Measurements from ENCODE around the gene FOXE1. TPM values are rescaled to one million over a fixed set of nuclear protein-coding genes. Genes with fewer than 3 reads are reported as not detected.

FOXE1 gene
- total and polyA plus RNA-seq, 2 donors (not counting 1 experiment from before 2014, with no cell fraction given), result 2.0 TPM; not detected in 1

DNA sequence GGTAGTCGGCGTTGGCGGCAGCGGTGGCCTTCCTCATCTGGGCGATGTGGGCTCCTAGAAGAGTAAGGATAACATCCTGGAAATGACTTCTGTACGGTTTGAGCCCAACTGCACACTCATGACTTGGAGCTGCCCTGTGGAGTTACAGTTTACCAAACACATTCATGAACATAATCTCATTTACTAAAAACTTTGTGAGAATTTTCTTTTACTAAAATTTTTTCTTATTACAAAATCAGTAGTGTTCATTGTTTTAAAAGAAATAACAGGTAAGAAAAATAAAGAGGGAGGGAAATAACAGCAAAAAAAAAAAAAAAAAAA, 5.3 kb downstream of the FOXE1 start:
- Histone ChIP-seq H2AFZ (ENCODE audit: low read length) (no peak overlapping the region), H3K27ac (ENCODE audit: insufficient read depth, low read length) (no peak overlapping the region), H3K4me1 (ENCODE audit: control insufficient read depth, extremely low read depth, insufficient read depth, low read length) (no peaks in the 10 kb centered on the region), H4K20me1 (ENCODE audit: control insufficient read depth, extremely low read depth, insufficient read depth, low read length) (no peaks in the 10 kb centered on the region), H3K4me3 (replicated peaks in 1 of 4; ENCODE audit: control extremely low read depth in 1 of 4, insufficient read depth in 1 of 4, low read depth in 3 of 4, low read length in 4 of 4) (no peak overlapping the region), H3K9me3 (ENCODE audit: control insufficient read depth, insufficient read depth, low read depth, low read length) (no peaks in the 10 kb centered on the region), H3K36me3 (ENCODE audit: control insufficient read depth, insufficient read depth, low read length) (no peaks in the 10 kb centered on the region), H3K9ac (ENCODE audit: insufficient read depth, low read length) (no peak overlapping the region), H3K27me3 (ENCODE audit: control insufficient read depth, insufficient read depth, low read length) (peaks cover 72% of the 10 kb centered on the region), H3K4me2 (ENCODE audit: extremely low read depth, insufficient read depth, low read length) (no peak overlapping the region), H3K79me2 (ENCODE audit: control insufficient read depth, insufficient read depth, low read length) (no peaks in the 10 kb centered on the region)
- DNase-seq (ENCODE audit: low read depth in 2 of 2), result no peak
- peak; percentile 55 for TF ChIP-seq EZH2 (IDR thresholded peaks at IDR 0.05; ENCODE audit: low read length, missing control alignments)
- TF ChIP-seq, protein P1, sequence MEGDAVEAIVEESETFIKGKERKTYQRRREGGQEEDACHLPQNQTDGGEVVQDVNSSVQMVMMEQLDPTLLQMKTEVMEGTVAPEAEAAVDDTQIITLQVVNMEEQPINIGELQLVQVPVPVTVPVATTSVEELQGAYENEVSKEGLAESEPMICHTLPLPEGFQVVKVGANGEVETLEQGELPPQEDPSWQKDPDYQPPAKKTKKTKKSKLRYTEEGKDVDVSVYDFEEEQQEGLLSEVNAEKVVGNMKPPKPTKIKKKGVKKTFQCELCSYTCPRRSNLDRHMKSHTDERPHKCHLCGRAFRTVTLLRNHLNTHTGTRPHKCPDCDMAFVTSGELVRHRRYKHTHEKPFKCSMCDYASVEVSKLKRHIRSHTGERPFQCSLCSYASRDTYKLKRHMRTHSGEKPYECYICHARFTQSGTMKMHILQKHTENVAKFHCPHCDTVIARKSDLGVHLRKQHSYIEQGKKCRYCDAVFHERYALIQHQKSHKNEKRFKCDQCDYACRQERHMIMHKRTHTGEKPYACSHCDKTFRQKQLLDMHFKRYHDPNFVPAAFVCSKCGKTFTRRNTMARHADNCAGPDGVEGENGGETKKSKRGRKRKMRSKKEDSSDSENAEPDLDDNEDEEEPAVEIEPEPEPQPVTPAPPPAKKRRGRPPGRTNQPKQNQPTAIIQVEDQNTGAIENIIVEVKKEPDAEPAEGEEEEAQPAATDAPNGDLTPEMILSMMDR (conservative IDR thresholded peaks at IDR 0.05 in 1 of 2, IDR thresholded peaks at IDR 0.05 in 1 of 2; ENCODE audit: low read depth in 1 of 2, low read length in 2 of 2), result no peak

DNA sequence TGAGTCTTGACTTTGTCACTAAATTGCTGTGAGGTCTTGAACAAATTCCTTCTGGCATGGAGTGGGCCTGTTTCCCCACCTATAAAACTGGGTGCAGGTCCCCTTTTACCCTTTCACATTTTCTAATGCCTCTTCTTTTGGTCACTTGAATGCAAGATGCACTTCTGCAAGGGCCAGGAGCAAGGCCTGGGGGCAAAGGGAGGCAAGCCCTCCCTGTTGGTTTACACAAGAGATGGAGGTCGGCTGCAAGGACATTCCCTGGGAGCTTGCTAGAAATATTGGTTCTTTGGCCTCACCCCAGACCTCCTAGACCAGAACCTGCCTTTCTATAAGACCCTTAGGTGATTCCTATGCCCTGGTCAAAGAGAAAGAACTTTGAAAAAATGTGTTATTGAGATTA, 5.8 kb downstream of the FOXE1 start:
- no peak overlapping the region for H3K4me3 ChIP-seq (replicated peaks in 1 of 4; ENCODE audit: control extremely low read depth in 1 of 4, insufficient read depth in 1 of 4, low read depth in 3 of 4, low read length in 4 of 4)
- TF ChIP-seq, protein P1 (conservative IDR thresholded peaks at IDR 0.05 in 1 of 2, IDR thresholded peaks at IDR 0.05 in 1 of 2; ENCODE audit: low read depth in 1 of 2, low read length in 2 of 2), result no peak
- H2AFZ ChIP-seq (ENCODE audit: low read length), result no peak overlapping the region
- H3K9me3 ChIP-seq (ENCODE audit: control insufficient read depth, insufficient read depth, low read depth, low read length), result no peaks in the 10 kb centered on the region
- no peaks in the 10 kb centered on the region for H3K4me1 ChIP-seq (ENCODE audit: control insufficient read depth, extremely low read depth, insufficient read depth, low read length)
- H3K79me2 ChIP-seq (ENCODE audit: control insufficient read depth, insufficient read depth, low read length), result no peaks in the 10 kb centered on the region
- no peaks in the 10 kb centered on the region for H4K20me1 ChIP-seq (ENCODE audit: control insufficient read depth, extremely low read depth, insufficient read depth, low read length)
- no peak overlapping the region for H3K9ac ChIP-seq (ENCODE audit: insufficient read depth, low read length)
- H3K27me3 ChIP-seq (ENCODE audit: control insufficient read depth, insufficient read depth, low read length), result peaks cover 70% of the 10 kb centered on the region
- no peak overlapping the region for H3K4me2 ChIP-seq (ENCODE audit: extremely low read depth, insufficient read depth, low read length)
- DNase-seq (ENCODE audit: low read depth in 2 of 2), result no peak
- H3K27ac ChIP-seq (ENCODE audit: insufficient read depth, low read length), result no peak overlapping the region
- H3K36me3 ChIP-seq (ENCODE audit: control insufficient read depth, insufficient read depth, low read length), result no peaks in the 10 kb centered on the region

DNA sequence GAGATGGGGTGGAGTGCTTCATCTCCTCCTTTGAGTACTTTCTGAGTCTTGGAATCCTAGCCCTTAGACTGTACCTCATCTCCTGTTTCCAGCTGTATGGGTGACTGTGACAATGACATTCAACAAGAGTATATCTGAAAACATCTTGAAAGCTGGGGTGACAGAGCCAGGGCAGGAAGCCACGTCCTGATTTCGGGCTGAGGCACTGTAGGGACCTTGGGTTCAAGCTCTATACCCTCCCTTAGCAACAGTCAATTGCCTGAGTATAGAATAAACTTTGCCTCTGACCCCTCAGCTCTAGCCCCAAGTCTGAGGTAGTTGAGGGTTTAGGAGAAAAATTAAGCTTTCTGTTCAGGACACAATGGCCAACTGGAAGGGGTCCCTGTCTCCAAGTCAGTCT, 6.3 kb downstream of the FOXE1 start:
- Histone ChIP-seq H3K36me3 (ENCODE audit: control insufficient read depth, insufficient read depth, low read length) (no peaks in the 10 kb centered on the region), H3K27me3 (ENCODE audit: control insufficient read depth, insufficient read depth, low read length) (peaks cover 72% of the 10 kb centered on the region), H3K27ac (ENCODE audit: insufficient read depth, low read length) (no peak overlapping the region), H3K4me1 (ENCODE audit: control insufficient read depth, extremely low read depth, insufficient read depth, low read length) (no peaks in the 10 kb centered on the region), H3K4me2 (ENCODE audit: extremely low read depth, insufficient read depth, low read length) (no peak overlapping the region), H3K9ac (ENCODE audit: insufficient read depth, low read length) (no peak overlapping the region), H3K79me2 (ENCODE audit: control insufficient read depth, insufficient read depth, low read length) (no peaks in the 10 kb centered on the region), H2AFZ (ENCODE audit: low read length) (no peak overlapping the region), H3K9me3 (ENCODE audit: control insufficient read depth, insufficient read depth, low read depth, low read length) (no peaks in the 10 kb centered on the region), H4K20me1 (ENCODE audit: control insufficient read depth, extremely low read depth, insufficient read depth, low read length) (no peaks in the 10 kb centered on the region), H3K4me3 (replicated peaks in 1 of 4; ENCODE audit: control extremely low read depth in 1 of 4, insufficient read depth in 1 of 4, low read depth in 3 of 4, low read length in 4 of 4) (no peak overlapping the region)
- no peak for DNase-seq (ENCODE audit: low read depth in 2 of 2)
- TF ChIP-seq EZH2 (IDR thresholded peaks at IDR 0.05; ENCODE audit: low read length, missing control alignments), result no peak
- TF ChIP-seq, protein P1 (conservative IDR thresholded peaks at IDR 0.05 in 1 of 2, IDR thresholded peaks at IDR 0.05 in 1 of 2; ENCODE audit: low read depth in 1 of 2, low read length in 2 of 2), result no peak

Data from fibroblast of lung (primary cell).